A549 (cell line): Measurements from ENCODE around the gene PRKAR2B. TPM values are rescaled to one million over a fixed set of nuclear protein-coding genes. Genes with fewer than 3 reads are reported as not detected.

Source experiments
- ATAC-seq, 2 experiments: fragments of 200-7000 bp in 1 of 2; fragments of >200 bp in 1 of 2; cut with Nextera tagmentation in 1 of 2; cut with Tn5 transposase in 1 of 2; 3 replicates each; pipeline versions ENCODE4 v1.8.0 to v1.9.1; 2018 to 2020; ENCODE audit warnings: mild to moderate bottlenecking in 1 of 2, moderate library complexity in 1 of 2
- CTCF ChIA-PET: fragments of 300-600 bp; sonication (Branson Sonifier 250); formaldehyde crosslinking; extraction: SDS; loops from one replicate; lab custom pipeline; 2021; ENCODE audit warnings: antibody characterized with exemption, inconsistent platforms; lab: Yijun Ruan, JAX
- POLR2A ChIA-PET: fragments of 350-600 bp; formaldehyde crosslinking; extraction: SDS; loops from one replicate; lab custom pipeline; 2021; ENCODE audit warnings: antibody characterized with exemption, inconsistent platforms; lab: Yijun Ruan, JAX
- DNase-seq, 2 experiments: peaks; one replicate each; pipeline versions ENCODE4 v3.0.0 to v3.0.0-alpha.2; 2011 to 2016; ENCODE audit warnings: low read depth in 1 of 2, low spot score in 1 of 2
- FAIRE-seq: peaks from 2 replicates; lab custom pipeline; 2011; peaks lifted over from hg19 to GRCh38; lab: Jason Lieb, UNC
- H3K27ac ChIP-seq, 2 experiments: fragments of >200 bp; sonication (Bioruptor Twin); formaldehyde crosslinking; 3 replicates each; pipeline ENCODE4 v1.5.1; 2016 to 2017
- H3K4me1 ChIP-seq: fragments of >200 bp; sonication (Bioruptor Twin); formaldehyde crosslinking; 3 replicates; pipeline ENCODE4 v1.6.1; 2016
- H3K4me2 ChIP-seq: fragments of >200 bp; sonication (Bioruptor Twin); formaldehyde crosslinking; 3 replicates; pipeline ENCODE4 v1.6.1; 2016
- H3K4me3 ChIP-seq: fragments of >200 bp; sonication (Bioruptor Twin); formaldehyde crosslinking; 3 replicates; pipeline ENCODE4 v1.5.1; 2016
- H3K9me3 ChIP-seq: fragments of >200 bp; sonication (Bioruptor Twin); formaldehyde crosslinking; 3 replicates; pipeline ENCODE4 v1.6.1; 2016
- BCL3 ChIP-seq: fragments of >200 bp; sonication (Bioruptor Twin); formaldehyde crosslinking; IDR thresholded peaks from 3 replicates; pipeline ENCODE4 v1.6.1; 2016
- ELK1 ChIP-seq: fragments of 150-350 bp; IDR thresholded peaks from 2 replicates; pipeline ENCODE4 v1.6.1; 2014; ENCODE audit warnings: low read depth, mild to moderate bottlenecking, low read length
- FOSL2 ChIP-seq, 2 experiments: fragments of 450-650 bp in 1 of 2; fragments of >200 bp in 1 of 2; sonication (Bioruptor Twin) in 1 of 2; formaldehyde crosslinking; IDR thresholded peaks; 2 replicates each; pipeline versions ENCODE4 v1.5.0 to v1.6.1; 2016 to 2020; ENCODE audit warnings: mild to moderate bottlenecking in 1 of 2, moderate library complexity in 1 of 2
- HMGXB4 ChIP-seq: fragments of 250-450 bp; sonication (Bioruptor Pico); IDR thresholded peaks from 2 replicates; pipeline ENCODE4 v1.5.0; 2021; ENCODE audit warnings: mild to moderate bottlenecking, moderate library complexity, borderline replicate concordance
- JUNB ChIP-seq: fragments of >200 bp; sonication (Bioruptor Twin); formaldehyde crosslinking; IDR thresholded peaks from 2 replicates; pipeline ENCODE4 v1.6.1; 2016
- MAFK ChIP-seq: fragments of 450-650 bp; IDR thresholded peaks from 2 replicates; pipeline ENCODE4 v1.6.1; 2014; ENCODE audit not compliant: partially characterized antibody
- RNF2 ChIP-seq: fragments of 200-600 bp; sonication (generic); IDR thresholded peaks from 2 replicates; pipeline ENCODE4 v1.6.1; 2016; ENCODE audit warnings: low read depth, mild to moderate bottlenecking, antibody characterized with exemption, moderate library complexity, borderline replicate concordance
- SMC3 ChIP-seq: fragments of >200 bp; sonication (Bioruptor Twin); formaldehyde crosslinking; IDR thresholded peaks from 3 replicates; pipeline ENCODE4 v1.6.1; 2018; ENCODE audit warnings: inconsistent platforms
- TFCP2L1 ChIP-seq: fragments of 250-450 bp; sonication (Bioruptor Pico); IDR thresholded peaks from 2 replicates; pipeline ENCODE4 v1.5.0; 2021; ENCODE audit warnings: mild to moderate bottlenecking
- ZC3H11A ChIP-seq: fragments of 450-650 bp; IDR thresholded peaks from 2 replicates; pipeline ENCODE4 v1.6.1; 2014; ENCODE audit warnings: antibody characterized with exemption, mild to moderate bottlenecking
- WGBS: methylation state at CpG from one replicate; pipeline ENCODE4 v1.1.6; 2017; ENCODE audit errors: missing lambda C conversion rate; 5-methylcytosine and 5-hydroxymethylcytosine counted together
- polyA plus RNA-seq, 4 experiments: library from polyadenylated mRNA; depleted of rRNA in 3 of 4; stranded (reverse); fragments of >200 nt; fragmentation: RNase III in 1 of 4; extraction: RNeasy Plus Mini Kit Qiagen cat#74134 plus additional on column Dnase treatment in 1 of 4; gene quantifications; 2 replicates in 3 of 4; 3 replicates in 1 of 4; pipeline ENCODE4 v1.2.3, GENCODE V29; 2011 to 2017

The PRKAR2B gene
- polyA plus RNA-seq, 2 of the 4 experiments (the other 2 are of a cell fraction), result 3.6 to 4.4 TPM

GRCh38 chr7:107078517-107078966 lies 34.0 kb downstream of the PRKAR2B start:
- DNase-seq (peak; percentile 13 to 57), FAIRE-seq (no peak), ATAC-seq (peak; percentile 78 to 80)
- Histone ChIP-seq H3K4me2 (peak overlapping the region; percentile 39), H3K4me3 (no peak overlapping the region), H3K9me3 (no peaks in the 10 kb centered on the region), H3K4me1 (peaks cover 10% of the 10 kb centered on the region; the same call in 2 of the 3 replicates), H3K27ac (no peak overlapping the region)
- TF ChIP-seq JUNB, result peak; percentile 43
- peak; percentile 48; the same call in 1 of the 2 replicates for TF ChIP-seq FOSL2 (IDR thresholded peaks at IDR 0.05)
- TF ChIP-seq FOSL2 (CRISPR knock-in tag; IDR thresholded peaks at IDR 0.05), result 0 out of 2 replicates have a peak, but pooled peaks have one; percentile 5
- no peak for TF ChIP-seq SMC3
- ChIA-PET CTCF (no interaction called here), POLR2A (no interaction called here)
- WGBS, result 57% methylated on average over 2 of the region's 2 CpGs

- no peak overlapping the region for H3K27ac ChIP-seq
- CTCF ChIA-PET, result no interaction called here
- no peak for FAIRE-seq
Observed at GRCh38 chr7:107079212-107079940, 34.9 kb downstream of the PRKAR2B start.

GRCh38 chr7:107080099-107080505 lies 35.6 kb downstream of the PRKAR2B start:
- DNase-seq (no peak), ATAC-seq (no peak), FAIRE-seq (no peak)
- Histone ChIP-seq H3K27ac (no peak overlapping the region), H3K4me3 (no peak overlapping the region), H3K9me3 (no peaks in the 10 kb centered on the region), H3K4me1 (peaks cover 10% of the 10 kb centered on the region; the same call in 2 of the 3 replicates), H3K4me2 (no peak overlapping the region)
- WGBS, result 72% methylated on average over 4 of the region's 4 CpGs
- no peak for TF ChIP-seq TFCP2L1
- no peak for TF ChIP-seq ELK1
- no peak for TF ChIP-seq RNF2
- TF ChIP-seq BCL3, result no peak
- CTCF ChIA-PET, result interaction anchor here (0.7 kb wide), 1 partner anchor 737 kb away, joined by 3 read pairs; no protein-coding TSS in a partner anchor
- POLR2A ChIA-PET, result no interaction called here

More at GRCh38 chr7:107079212-107079940, 34.9 kb downstream of the PRKAR2B start:
- no peaks in the 10 kb centered on the region for H3K9me3 ChIP-seq
- H3K4me2 ChIP-seq, result peak overlapping the region; percentile 39; the same call in 1 of the 3 replicates
- no peak for ATAC-seq
- TF ChIP-seq MAFK, result peak; percentile 81
- no peak for TF ChIP-seq HMGXB4 (CRISPR knock-in tag)
- no peak for TF ChIP-seq ZC3H11A
- peaks cover 10% of the 10 kb centered on the region; the same call in 2 of the 3 replicates for H3K4me1 ChIP-seq
- 91% methylated on average over 11 of the region's 11 CpGs for WGBS
- no peak overlapping the region for H3K4me3 ChIP-seq
- no peak for DNase-seq
- POLR2A ChIA-PET, result no interaction called here

GRCh38 chr7:107080533-107080932 lies 36.0 kb downstream of the PRKAR2B start:
- 91% methylated on average over 2 of the region's 2 CpGs for WGBS
- CTCF ChIA-PET, result interaction anchor here (0.7 kb wide), 1 partner anchor 737 kb away, joined by 3 read pairs; no protein-coding TSS in a partner anchor
- FAIRE-seq, result no peak

More at GRCh38 chr7:107080533-107080932, 36.0 kb downstream of the PRKAR2B start:
- Histone ChIP-seq H3K4me1 (peaks cover 10% of the 10 kb centered on the region; the same call in 2 of the 3 replicates), H3K9me3 (no peaks in the 10 kb centered on the region), H3K27ac (no peak overlapping the region), H3K4me3 (no peak overlapping the region), H3K4me2 (no peak overlapping the region)
- DNase-seq, result no peak
- TF ChIP-seq BCL3, result no peak
- POLR2A ChIA-PET, result no interaction called here
- no peak for ATAC-seq
